Right kidney (tissue), 1 donor: ENCODE results near the gene EIF4E3.
A peak's percentile ranks its signal among the peaks of the same experiment; 100 is the strongest.

Experiments
- DNase-seq: peaks from one replicate; pipeline ENCODE4 v3.0.0-alpha.2; 2016

The EIF4E3 gene

GRCh38 chr3:71690341-71690841 lies 34.8 kb downstream of the EIF4E3 start:
- DNase-seq: no peak

GRCh38 chr3:71689291-71689690 lies 35.9 kb downstream of the EIF4E3 start:
- DNase-seq: no peak

- no peak for DNase-seq
Observed at GRCh38 chr3:71688121-71688520, 37.1 kb downstream of the EIF4E3 start.

DNA sequence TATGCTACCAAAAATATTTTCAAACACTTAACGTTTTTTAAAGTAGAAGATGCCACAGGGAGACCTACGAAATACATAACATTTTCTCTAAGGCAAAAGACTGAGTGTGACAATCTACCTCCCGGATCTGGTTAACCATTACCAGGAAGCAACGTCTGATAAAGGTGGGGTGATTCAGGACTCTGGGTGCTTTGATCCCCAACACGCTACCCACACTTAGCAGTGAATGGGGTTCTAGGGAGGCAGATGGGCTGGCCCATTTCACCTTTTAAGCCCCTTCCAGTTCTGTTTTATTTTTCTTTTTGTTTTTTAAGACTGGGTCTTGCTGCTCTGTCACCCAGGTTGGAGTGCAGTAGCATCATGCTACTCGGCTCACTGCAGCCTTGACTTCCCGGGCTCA lies 39.5 kb downstream of the EIF4E3 start:
- no peak for DNase-seq

DNA sequence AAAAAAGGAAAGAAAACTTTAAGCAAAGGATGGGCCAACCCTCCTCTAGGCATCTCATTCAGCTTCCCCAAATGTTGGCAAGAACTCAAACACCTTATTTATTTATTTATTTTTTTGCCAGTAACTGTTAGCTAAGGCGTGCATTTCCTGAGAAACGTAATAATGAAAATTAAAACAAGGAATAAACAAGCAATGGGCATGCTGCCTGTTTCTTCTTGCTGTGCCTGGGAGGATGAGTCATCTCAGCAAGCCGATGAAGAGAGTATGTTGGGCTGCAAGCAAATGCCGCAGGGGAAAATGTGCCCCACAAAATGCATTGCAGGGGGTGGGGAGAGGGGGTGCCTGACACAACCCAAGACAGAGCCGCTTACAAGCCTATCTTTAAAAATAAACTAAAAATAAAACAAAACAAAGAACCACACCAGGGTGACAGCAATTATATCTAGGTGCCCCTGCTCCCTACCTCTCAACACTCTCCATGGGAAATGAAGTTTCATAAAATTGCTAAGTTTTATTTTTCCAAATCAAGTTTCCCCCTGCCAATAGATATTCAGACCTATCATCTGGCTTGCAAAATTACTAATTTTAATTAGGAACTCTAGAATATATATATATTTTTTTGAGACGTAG lies 40.3 kb downstream of the EIF4E3 start:
- no peak for DNase-seq

GRCh38 chr3:71684046-71684756 lies 41.0 kb downstream of the EIF4E3 start:
- DNase-seq: no peak

DNA sequence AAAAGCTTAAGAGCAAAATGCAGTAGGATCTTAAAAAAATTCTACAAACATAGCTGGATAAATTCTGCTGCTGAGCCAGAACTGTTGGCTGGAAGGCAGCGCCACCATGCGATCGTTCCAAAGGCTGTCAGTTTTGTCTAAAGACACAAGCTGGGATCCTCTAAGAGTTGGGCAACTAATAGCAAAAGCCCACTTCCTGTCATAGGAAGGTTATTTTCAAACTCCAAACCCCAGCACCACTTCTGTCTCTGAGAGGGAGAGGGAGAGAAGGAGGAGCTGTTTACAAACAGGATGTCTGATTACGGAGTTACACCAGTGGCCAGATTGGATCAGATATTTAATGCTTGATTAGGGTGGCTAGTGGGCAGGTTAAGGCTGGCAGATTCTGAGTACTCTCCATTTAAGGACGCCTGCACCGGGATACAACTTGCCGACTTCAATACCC lies 44.0 kb downstream of the EIF4E3 start:
- no peak for DNase-seq

DNA sequence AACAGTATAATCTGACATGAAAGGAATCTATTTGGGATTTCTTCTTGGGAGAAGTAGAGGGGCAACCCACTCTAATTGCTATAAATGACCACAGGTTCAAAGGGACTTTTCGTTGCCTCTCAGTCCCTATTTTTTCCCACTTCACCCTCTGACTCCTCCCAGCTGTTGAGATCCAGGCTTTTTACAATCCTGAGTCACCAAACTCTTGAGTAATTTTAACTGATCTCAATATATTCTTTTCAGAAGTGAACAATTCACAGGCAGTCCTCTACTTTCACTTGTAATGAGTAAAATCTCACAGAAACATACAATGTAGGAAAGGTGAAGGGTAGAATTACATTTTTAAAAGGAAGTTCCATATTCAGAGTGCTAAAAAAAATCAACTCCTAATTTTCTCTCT lies 44.6 kb downstream of the EIF4E3 start:
- no peak for DNase-seq

- no peak for DNase-seq
Observed at GRCh38 chr3:71676931-71677330, 48.3 kb downstream of the EIF4E3 start.

DNA sequence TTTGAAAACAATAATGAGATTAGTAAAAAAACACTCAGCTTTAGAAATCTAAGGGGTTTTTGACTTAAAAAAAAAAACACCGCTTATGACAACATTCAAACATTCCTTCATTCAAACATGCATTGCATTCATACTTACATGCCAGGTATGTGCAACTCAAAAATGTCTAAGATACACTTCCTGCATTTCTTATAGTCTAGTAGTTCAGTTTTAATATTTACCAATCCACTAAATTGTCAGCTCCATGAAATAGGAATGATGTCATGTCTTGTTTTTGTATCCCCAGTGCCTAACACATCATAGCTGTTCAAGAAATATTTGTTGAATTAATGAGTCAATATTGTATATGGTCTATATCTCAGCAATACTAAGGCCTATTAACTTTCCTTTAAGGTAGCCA lies 51.7 kb downstream of the EIF4E3 start:
- DNase-seq: no peak

GRCh38 chr3:71672807-71673206 lies 52.4 kb downstream of the EIF4E3 start:
- DNase-seq: no peak

DNA sequence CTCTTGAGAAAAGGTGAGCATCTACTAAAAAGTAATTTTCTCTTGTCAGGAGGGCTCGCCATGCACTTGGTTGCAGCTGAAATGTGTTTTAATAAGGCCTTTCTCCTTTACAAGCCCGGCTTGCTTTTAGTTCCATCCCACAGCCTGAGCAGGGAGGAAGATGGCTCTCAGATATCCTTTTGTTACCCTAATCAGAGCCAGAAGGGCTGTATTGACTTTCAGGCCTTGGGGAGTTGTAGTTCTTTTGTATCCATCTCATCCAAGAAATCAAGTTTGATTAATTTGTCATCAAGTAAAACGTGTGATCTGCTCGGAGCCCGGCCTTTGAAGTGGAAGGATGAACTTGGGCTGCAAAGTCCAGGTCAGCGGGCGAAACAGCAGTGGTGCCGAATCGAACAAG lies 52.9 kb downstream of the EIF4E3 start:
- no peak for DNase-seq

GRCh38 chr3:71671216-71671845 lies 53.9 kb downstream of the EIF4E3 start:
- no peak for DNase-seq

- DNase-seq: no peak
Observed at GRCh38 chr3:71662568-71662967, 62.6 kb downstream of the EIF4E3 start.

- DNase-seq: no peak
Observed at GRCh38 chr3:71662056-71662455, 63.1 kb downstream of the EIF4E3 start.

DNA sequence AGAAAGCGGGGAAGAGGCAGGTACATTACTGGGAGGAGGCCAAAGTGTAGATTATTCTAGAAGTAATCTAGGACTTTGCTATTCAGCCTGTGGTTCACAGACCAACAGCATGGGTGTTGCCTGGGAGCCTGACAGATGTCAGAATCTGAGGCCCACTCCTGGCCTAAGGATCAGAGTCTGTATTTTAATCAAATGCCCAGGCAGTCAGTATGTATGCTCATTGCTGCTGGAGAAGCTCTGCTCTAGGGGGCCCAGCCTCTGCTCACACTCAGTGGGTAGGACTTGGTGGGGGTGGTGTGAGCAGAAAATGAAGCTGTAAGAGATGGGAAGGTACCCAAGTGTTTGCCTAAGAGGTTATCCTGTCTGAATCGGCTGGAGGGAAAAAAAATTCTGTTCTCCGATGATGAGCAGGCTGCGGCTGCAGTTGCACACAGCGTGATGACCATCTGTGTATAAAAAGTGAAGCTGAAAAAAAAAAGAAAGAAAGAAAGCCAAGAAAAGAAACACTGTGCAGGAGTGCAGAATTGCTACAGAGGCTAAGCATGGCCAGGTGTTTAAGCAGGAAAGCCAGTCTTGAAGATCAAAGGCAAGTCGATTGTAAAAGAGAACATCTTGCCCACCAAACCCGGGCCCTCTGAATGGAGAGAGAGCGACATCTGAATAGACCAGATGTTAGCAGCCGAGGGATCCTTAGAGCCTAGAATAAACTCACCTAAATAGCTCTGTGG lies 65.2 kb downstream of the EIF4E3 start:
- DNase-seq: no peak

DNA sequence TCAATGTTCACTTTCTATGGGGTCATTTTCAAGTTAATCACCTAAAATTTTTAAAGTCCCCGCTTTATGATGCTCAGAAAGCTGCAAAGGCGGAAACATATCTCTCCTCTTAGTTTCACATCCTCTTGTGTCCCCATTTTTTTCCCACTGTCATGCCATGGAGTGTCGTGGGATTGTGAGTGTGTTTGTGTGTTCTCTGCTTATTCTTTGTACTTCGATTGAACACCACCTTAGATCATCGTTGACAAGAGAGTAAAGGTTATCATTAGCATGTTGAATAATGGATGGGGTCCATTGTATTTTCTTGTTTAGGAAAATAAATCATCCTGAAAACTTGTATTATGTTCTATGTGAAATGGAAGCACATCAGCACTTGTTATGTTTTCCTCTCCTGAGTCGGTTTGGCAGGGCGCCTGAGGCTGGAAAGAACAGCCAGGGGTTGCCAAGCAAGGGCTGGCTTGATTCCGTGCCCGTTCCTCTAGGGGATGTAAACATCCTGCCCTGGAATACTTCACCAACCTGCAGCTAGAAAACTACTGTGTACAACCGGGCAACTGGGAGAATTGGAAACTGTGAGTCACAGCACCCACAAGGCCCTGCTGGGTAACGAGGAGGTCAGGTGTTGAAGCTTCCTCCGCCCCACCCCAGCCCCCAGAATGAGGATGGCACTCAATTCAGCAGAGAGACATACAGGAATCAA lies 67.2 kb downstream of the EIF4E3 start:
- no peak for DNase-seq

- DNase-seq: no peak
Observed at GRCh38 chr3:71655061-71655460, 70.1 kb downstream of the EIF4E3 start.

DNA sequence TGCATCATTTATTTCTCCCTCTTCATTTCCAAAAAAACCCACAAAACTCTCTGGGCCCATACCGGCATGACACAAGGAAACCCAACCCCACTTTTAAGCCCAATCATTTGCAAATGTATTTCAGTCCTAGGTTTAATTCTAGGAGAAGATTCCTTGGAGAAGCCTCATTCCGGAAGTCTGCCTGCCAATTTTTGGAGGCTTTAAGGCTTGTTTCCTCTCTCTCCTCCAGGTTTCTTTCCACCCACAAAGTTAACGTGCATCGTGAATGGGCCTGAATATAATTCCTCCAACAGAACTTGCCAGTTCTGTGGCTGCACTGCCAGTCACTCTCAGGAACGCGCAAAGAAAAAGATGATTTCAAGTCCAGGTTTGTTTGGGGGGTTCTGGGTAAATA lies 71.8 kb downstream of the EIF4E3 start:
- DNase-seq: no peak

DNA sequence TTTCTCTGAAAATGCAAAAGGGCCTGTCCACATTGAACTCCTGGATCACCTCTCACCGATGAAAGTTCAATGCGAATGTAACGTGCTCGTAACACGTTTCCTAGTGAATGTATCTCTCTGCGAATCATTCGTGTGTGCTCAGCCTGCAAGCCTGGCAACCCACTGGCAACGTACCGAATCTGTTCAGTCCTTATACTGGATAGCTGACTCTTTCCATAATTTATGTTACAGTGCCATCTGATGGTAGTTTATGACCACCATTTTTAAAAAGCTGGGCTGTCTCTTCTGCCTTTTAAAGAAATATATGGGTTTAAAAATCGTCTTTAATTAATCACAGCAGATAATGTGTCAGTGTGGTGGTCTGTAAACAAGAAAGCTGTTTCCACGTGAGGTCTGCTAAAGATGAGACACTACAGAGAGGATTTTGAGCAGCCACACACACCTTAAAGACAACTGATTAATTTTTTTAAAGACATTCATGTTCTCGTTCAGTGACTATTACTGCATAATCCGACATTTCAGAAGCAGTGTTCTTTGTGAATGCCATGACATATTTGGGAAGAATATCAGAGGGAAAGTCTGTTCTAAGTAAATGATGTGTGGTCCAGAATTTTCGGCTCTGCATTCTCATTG lies 72.3 kb downstream of the EIF4E3 start:
- peak; percentile 34 for DNase-seq

GRCh38 chr3:71651625-71652024 lies 73.6 kb downstream of the EIF4E3 start:
- no peak for DNase-seq

GRCh38 chr3:71650372-71650771 lies 74.8 kb downstream of the EIF4E3 start:
- no peak for DNase-seq
